Skeletal muscle cell (primary cell): Measurements from ENCODE around the gene FUNDC2.

Source experiments
- DNase-seq: peaks from one replicate; pipeline ENCODE4 v3.0.0-alpha.2; 2010; ENCODE audit warnings: low read depth
- H3K4me3 ChIP-seq: 2 replicates; pipeline ENCODE4 v1.5.1; 2011; ENCODE audit warnings: low read depth, mild to moderate bottlenecking, control low read depth, low read length, moderate library complexity

The FUNDC2 gene

GRCh38 chrX:155022585-155022984 is 4.1 kb upstream of the FUNDC2 start, which contains the start of gene F8:
F8 (minus strand) TSS chrX:155022723; CDS start chrX:155022552, 171 bp downstream.
- no peak within 1 kb of the TSS for H3K4me3 ChIP-seq
- no peak for DNase-seq

- no peak overlapping the region for H3K4me3 ChIP-seq
- DNase-seq, result no peak
Measured at GRCh38 chrX:155023907-155024833, 2.5 kb upstream of the FUNDC2 start.

GRCh38 chrX:155026420-155026726 is 271 bp upstream of the FUNDC2 start:
- DNase-seq, result no peak
- H3K4me3 ChIP-seq, result peak overlapping the region; percentile 67

- no peak for DNase-seq
Measured at GRCh38 chrX:155027509-155028066, 944 bp downstream of the FUNDC2 start.

DNA sequence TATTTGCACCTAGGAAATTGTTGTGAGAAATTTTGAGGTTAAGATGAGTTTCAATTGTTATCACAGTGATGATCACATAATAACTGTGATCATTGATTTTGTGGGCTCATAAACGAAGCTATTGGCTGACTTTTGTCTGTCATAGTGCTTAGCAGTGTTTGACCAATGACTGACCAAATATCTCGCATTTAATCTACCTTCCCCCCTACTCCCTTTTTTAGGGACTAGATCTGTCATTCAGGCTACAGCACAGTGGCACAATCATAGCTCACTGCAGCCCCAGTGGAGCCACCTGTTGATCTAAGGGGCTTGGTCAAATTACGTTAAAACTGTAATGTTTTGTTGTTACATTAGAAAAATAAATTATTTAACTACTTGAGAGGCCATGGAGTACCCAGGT is 1.5 kb downstream of the FUNDC2 start:
- DNase-seq, result no peak
- H3K4me3 ChIP-seq, result peak overlapping the region; percentile 67

More at GRCh38 chrX:155027509-155028066, 944 bp downstream of the FUNDC2 start:
- peak overlapping the region; percentile 67 for H3K4me3 ChIP-seq

GRCh38 chrX:155028877-155029291 is 2.2 kb downstream of the FUNDC2 start:
- H3K4me3 ChIP-seq, result no peak overlapping the region
- DNase-seq, result no peak

- DNase-seq, result no peak
- H3K4me3 ChIP-seq, result no peak overlapping the region
Measured at GRCh38 chrX:155031657-155032056, 5.0 kb downstream of the FUNDC2 start.

DNA sequence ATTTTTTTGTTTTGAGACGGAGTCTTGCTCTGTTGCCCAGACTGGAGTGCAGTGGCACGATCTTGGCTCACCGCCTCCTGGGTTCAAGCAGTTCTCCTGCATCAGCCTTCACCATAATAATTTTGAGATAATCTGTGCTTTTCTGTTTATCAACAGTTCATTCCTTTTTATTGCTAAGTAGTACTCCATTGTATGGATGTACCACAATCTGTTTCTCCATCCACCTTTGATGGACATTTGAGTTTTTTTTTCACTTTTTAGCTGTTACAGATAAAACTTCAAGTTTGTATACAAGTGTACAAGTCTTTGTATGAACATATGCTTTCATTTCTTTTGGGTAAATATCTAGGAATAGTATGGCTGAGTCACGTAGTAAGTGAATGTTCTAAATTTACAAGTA is 9.0 kb downstream of the FUNDC2 start:
- no peak overlapping the region for H3K4me3 ChIP-seq
- no peak for DNase-seq

DNA sequence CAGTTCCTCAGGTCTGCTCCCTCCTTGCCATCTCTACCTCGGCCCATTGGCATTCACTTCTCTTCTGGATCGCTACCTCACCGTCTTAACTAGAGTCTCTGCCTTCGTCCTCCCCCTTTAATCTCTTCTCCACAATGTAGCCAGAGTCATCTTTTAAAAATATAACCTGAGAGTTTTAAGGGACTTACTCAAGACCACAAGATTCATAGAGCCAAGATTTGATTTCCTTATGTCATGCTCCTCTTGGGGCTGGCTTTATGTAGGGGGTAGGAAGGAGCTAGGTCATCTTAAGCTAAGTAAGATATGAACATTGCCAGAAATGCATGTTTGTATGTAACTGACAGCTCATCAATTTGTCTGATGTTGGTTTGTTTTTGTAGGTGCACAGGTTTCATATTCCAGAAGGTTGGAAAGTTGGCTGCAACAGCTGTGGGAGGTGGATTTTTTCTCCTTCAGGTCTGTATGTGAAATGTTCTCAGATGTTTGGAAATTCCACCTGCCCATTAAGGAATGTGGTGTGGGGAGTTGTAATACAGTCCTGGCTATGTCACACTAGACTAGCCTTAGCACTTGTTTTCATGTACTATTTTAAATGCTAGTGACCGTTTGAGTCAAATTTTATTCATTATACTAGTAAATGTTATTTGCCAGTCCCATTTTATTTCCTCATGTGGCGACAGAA is 19.6 kb downstream of the FUNDC2 start:
- no peak overlapping the region for H3K4me3 ChIP-seq
- DNase-seq, result no peak

GRCh38 chrX:155046811-155047528 is 20.3 kb downstream of the FUNDC2 start:
- no peak for DNase-seq
- H3K4me3 ChIP-seq, result no peak overlapping the region

DNA sequence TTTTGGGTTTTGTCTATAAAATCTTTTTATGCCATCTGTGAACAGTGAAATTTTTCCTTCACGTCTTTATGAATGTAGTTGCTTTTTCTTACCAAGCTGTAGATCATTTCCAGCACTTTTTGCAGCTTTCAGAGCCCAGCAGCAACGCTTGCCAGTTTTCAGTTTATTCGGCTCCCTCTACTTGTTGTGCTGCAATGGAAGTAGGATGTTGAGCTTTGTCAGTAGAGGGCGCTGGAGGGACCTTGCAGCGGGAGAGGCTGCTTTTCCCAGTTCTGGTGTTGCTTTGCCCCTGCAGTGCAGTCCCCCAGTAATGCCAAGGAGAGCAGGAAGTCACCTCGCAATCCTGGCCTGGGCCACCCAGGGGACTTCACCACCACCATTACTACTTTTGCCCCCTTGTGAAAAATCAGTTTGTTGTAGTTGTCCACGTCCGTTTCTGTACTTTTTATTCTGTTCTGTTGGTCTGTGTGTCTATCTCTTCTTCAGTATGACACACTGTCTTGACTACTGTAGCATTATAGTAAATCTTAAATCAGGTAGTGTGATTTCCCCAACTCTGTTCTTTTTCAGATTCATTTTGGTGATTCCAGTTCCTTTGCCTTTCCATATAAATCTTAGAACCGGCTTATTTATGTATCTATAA is 22.5 kb downstream of the FUNDC2 start:
- H3K4me3 ChIP-seq, result no peak overlapping the region
- DNase-seq, result no peak

DNA sequence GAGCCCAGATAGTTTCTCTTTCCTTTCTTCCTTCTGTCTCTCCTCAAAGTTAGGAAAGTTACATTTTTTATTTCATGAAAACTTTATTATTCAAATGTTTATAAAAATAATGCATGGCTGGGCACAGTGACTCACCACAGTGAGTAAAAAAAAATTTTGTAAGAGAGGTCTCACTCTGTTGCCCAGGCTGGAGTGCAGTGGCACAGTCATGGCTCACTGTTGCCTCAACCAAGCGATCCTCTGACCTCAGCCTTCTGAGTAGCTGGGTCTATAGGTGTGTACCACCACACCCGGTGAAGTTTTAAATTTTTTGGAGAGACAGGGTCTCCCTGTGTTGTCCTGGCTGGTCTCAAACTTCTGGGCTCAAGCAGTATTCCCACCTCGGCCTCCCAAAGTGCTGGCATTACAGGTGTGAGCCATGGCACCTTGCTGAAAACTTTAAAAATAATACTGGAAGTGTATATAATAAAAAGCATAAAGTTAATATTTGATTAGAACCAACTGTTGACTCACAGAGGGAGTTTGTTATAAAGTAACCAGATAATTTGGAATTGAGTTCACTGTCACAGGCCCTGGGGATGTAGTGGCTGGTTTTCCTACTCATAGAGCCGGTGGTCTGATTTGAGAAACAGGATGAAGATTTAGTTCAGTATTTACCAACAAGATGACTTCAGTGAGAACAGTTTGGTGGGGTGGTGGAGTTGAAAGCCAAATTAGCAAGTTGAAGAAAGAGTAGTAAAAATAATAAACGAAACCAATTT is 26.3 kb downstream of the FUNDC2 start:
- no peak for DNase-seq
- no peak overlapping the region for H3K4me3 ChIP-seq

- no peak for DNase-seq
- H3K4me3 ChIP-seq, result no peak overlapping the region
Measured at GRCh38 chrX:155053656-155054055, 27.0 kb downstream of the FUNDC2 start.

GRCh38 chrX:155054255-155054654 is 27.6 kb downstream of the FUNDC2 start:
- no peak for DNase-seq
- no peak overlapping the region for H3K4me3 ChIP-seq

DNA sequence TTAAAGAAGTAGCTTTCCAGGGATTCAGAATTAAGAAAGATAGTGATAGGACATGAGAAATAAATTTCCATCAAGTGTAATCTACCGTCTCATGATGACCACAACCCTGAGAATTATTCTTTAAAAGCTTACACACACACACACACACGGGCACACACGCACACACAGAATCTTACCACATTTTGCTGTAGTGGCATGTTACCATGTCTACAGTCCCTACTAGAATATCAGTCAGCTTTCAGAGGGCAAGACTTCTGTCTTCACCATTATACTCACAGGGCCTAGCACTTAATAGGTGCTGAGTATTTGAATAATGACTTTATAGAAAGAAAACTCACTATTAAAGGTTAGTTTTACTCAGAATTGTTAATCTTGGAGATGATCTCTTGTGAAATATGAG is 28.9 kb downstream of the FUNDC2 start:
- DNase-seq, result no peak
- H3K4me3 ChIP-seq, result no peak overlapping the region

DNA sequence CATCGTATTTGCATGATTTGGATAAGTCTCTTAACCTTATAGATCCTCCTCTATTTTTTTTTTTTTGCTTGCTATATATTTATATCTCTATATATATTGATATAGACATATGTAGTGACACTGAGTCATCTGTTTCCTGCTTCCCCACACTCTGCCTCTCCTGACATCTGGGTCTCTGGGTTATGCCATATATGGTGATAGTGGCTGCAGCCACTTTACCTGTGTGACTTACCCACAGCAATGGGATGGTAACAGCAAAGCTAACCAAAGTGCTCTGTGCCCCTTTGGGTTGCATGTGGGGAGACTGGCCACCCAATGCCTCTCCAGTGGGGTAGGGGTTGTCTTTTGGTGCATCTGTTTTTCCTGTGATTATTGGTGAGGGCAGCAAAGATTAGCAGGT is 29.8 kb downstream of the FUNDC2 start:
- no peak for DNase-seq

DNA sequence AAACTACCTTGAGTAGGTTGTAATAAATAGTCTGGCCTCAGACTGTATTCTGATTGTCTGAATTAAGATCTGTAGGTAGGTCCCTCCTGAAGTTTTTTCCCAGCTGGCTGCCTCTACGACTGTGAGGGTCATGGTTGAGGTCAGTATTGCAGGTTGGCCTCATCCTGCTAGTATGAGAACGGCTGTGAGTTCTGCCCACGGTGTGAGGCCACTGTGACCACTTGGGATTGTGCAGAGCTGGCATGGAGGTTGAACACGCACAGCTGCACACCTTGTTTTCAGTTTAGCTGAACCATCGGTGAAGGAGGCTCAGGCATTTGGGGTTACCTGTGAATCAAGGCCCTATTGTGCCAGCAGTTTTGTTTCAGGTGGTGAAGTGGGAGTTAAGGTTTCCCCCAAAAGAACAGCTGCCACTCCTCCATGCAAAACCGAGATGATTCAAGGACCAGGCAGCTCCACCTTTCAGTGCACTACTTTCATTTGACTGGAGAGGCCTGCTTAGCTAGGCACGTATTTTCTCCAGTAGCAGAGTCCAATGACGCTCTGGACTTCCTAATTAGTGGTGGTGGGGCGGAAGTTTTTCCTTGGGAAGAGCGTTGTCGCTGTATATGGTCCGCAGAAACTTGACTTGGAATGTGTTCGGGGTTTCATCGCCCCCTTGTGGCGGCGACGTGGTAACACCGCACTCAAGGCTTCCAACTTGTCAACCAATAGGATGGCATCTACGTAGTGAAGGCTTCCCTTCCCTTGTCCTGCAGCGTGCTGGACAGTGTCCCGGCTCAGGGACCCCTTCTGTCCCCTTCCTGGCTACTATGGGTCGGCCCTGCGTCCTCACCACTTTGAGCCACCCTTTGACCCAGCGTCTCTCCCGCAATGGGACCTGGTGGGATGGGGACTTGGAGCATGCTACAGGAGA is 30.5 kb downstream of the FUNDC2 start:
- H3K4me3 ChIP-seq, result no peak overlapping the region
- DNase-seq, result peak; percentile 21

More for the DNA sequence above, 29.8 kb downstream of the FUNDC2 start:
- H3K4me3 ChIP-seq, result no peak overlapping the region

DNA sequence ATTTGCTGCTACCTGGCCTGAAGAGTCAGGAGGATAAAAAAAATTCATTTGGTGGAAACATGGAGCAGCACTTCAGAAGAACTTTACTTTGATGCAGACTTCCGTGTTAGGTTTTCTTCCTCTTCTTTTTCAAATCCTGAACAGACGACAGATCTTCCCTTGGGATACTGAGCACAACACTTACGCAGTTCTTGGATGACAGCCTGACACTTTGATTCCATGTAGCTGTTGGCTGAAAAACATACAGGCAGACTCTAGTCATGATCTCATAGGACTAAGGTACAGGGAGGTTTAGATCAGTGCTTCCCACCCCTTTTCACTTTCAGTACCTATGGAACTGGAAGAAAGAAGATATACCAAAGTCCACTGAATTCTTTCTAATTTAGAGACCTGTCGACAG is 35.1 kb downstream of the FUNDC2 start:
- H3K4me3 ChIP-seq, result no peak overlapping the region
- no peak for DNase-seq
